Measurements from ENCODE around the gene MRPL30. TPM values are rescaled to one million over a fixed set of nuclear protein-coding genes. Genes with fewer than 3 reads are reported as not detected.

The MRPL30 gene
- total RNA-seq, 1 experiment from 2014 or later: 28.7 TPM

- TF ChIP-seq, protein P1, sequence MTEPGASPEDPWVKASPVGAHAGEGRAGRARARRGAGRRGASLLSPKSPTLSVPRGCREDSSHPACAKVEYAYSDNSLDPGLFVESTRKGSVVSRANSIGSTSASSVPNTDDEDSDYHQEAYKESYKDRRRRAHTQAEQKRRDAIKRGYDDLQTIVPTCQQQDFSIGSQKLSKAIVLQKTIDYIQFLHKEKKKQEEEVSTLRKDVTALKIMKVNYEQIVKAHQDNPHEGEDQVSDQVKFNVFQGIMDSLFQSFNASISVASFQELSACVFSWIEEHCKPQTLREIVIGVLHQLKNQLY (CRISPR knock-in tag; IDR thresholded peaks at IDR 0.05): no peak
- TF ChIP-seq TEAD1 (CRISPR knock-in tag; IDR thresholded peaks at IDR 0.05): no peak
- TF ChIP-seq, protein P2, sequence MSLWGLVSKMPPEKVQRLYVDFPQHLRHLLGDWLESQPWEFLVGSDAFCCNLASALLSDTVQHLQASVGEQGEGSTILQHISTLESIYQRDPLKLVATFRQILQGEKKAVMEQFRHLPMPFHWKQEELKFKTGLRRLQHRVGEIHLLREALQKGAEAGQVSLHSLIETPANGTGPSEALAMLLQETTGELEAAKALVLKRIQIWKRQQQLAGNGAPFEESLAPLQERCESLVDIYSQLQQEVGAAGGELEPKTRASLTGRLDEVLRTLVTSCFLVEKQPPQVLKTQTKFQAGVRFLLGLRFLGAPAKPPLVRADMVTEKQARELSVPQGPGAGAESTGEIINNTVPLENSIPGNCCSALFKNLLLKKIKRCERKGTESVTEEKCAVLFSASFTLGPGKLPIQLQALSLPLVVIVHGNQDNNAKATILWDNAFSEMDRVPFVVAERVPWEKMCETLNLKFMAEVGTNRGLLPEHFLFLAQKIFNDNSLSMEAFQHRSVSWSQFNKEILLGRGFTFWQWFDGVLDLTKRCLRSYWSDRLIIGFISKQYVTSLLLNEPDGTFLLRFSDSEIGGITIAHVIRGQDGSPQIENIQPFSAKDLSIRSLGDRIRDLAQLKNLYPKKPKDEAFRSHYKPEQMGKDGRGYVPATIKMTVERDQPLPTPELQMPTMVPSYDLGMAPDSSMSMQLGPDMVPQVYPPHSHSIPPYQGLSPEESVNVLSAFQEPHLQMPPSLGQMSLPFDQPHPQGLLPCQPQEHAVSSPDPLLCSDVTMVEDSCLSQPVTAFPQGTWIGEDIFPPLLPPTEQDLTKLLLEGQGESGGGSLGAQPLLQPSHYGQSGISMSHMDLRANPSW (CRISPR knock-in tag; conservative IDR thresholded peaks at IDR 0.05; ENCODE audit: low read depth): no peak
- TF ChIP-seq ATF1 (CRISPR knock-in tag; IDR thresholded peaks at IDR 0.05): no peak
These were observed 22.4 kb upstream of the MRPL30 start (continued) for GRCh38 chr2:99158599-99158998.

GRCh38 chr2:99159594-99159993 is 21.4 kb upstream of the MRPL30 start:
- no peaks in the 10 kb centered on the region for H3K9me3 Mint-ChIP-seq
- H3K36me3 Mint-ChIP-seq: peaks cover 22% of the 10 kb centered on the region
- TF ChIP-seq FOXK1 (CRISPR knock-in tag; IDR thresholded peaks at IDR 0.05) (no peak), NFE2L1 (CRISPR knock-in tag; IDR thresholded peaks at IDR 0.05) (no peak), NR2C2 (CRISPR knock-in tag; IDR thresholded peaks at IDR 0.05) (no peak)
- TF ChIP-seq, protein P1 (CRISPR knock-in tag; IDR thresholded peaks at IDR 0.05): no peak
- TF ChIP-seq, protein P3, sequence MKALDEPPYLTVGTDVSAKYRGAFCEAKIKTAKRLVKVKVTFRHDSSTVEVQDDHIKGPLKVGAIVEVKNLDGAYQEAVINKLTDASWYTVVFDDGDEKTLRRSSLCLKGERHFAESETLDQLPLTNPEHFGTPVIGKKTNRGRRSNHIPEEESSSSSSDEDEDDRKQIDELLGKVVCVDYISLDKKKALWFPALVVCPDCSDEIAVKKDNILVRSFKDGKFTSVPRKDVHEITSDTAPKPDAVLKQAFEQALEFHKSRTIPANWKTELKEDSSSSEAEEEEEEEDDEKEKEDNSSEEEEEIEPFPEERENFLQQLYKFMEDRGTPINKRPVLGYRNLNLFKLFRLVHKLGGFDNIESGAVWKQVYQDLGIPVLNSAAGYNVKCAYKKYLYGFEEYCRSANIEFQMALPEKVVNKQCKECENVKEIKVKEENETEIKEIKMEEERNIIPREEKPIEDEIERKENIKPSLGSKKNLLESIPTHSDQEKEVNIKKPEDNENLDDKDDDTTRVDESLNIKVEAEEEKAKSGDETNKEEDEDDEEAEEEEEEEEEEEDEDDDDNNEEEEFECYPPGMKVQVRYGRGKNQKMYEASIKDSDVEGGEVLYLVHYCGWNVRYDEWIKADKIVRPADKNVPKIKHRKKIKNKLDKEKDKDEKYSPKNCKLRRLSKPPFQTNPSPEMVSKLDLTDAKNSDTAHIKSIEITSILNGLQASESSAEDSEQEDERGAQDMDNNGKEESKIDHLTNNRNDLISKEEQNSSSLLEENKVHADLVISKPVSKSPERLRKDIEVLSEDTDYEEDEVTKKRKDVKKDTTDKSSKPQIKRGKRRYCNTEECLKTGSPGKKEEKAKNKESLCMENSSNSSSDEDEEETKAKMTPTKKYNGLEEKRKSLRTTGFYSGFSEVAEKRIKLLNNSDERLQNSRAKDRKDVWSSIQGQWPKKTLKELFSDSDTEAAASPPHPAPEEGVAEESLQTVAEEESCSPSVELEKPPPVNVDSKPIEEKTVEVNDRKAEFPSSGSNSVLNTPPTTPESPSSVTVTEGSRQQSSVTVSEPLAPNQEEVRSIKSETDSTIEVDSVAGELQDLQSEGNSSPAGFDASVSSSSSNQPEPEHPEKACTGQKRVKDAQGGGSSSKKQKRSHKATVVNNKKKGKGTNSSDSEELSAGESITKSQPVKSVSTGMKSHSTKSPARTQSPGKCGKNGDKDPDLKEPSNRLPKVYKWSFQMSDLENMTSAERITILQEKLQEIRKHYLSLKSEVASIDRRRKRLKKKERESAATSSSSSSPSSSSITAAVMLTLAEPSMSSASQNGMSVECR (CRISPR knock-in tag; IDR thresholded peaks at IDR 0.05; ENCODE audit: borderline replicate concordance): no peak
- TF ChIP-seq, protein P4, sequence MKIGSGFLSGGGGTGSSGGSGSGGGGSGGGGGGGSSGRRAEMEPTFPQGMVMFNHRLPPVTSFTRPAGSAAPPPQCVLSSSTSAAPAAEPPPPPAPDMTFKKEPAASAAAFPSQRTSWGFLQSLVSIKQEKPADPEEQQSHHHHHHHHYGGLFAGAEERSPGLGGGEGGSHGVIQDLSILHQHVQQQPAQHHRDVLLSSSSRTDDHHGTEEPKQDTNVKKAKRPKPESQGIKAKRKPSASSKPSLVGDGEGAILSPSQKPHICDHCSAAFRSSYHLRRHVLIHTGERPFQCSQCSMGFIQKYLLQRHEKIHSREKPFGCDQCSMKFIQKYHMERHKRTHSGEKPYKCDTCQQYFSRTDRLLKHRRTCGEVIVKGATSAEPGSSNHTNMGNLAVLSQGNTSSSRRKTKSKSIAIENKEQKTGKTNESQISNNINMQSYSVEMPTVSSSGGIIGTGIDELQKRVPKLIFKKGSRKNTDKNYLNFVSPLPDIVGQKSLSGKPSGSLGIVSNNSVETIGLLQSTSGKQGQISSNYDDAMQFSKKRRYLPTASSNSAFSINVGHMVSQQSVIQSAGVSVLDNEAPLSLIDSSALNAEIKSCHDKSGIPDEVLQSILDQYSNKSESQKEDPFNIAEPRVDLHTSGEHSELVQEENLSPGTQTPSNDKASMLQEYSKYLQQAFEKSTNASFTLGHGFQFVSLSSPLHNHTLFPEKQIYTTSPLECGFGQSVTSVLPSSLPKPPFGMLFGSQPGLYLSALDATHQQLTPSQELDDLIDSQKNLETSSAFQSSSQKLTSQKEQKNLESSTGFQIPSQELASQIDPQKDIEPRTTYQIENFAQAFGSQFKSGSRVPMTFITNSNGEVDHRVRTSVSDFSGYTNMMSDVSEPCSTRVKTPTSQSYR (CRISPR knock-in tag; IDR thresholded peaks at IDR 0.05): no peak
- H3K4me3 Mint-ChIP-seq: no peak overlapping the region
- H3K27ac Mint-ChIP-seq: no peak overlapping the region; the same call in 1 of the 2 replicates
- ChIA-PET POLR2A (interaction anchor here (0.6 kb wide), 1 partner anchor 22 kb away, joined by 4 read pairs; no protein-coding TSS in a partner anchor), CTCF (interaction anchor here (1.4 to 1.9 kb wide), 2 partner anchors 18 to 21 kb away, joined by 6 to 8 read pairs; partner anchors contain the start of genes C2orf15, MITD1 and MRPL30)
- H3K4me1 Mint-ChIP-seq: peaks cover 13% of the 10 kb centered on the region
- no peaks in the 10 kb centered on the region; the same call in 1 of the 2 replicates for H3K27me3 Mint-ChIP-seq (ENCODE audit: low read depth)
- ATAC-seq: no peak
- no peak for DNase-seq (ENCODE audit: low spot score)

DNA sequence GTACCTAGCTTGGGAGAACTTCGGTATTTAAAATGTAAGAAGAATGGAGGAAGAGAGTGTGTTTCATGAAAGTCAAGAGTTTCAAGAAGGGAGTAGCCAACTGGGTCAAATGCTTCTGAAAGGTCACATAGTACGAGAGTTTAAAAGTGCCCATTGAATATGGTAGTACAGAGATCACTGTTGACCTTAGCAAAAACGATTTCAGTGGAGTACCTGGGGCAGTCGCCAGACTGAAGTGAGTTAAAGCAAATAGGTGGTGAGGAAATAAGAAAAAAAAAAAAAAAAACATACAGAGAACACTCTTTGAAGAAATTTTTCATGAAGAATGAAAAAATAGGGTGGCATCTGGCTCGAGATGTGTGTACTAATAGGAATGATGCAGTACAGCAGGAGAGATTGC is 14.8 kb upstream of the MRPL30 start:
- CTCF ChIA-PET: interaction anchor here (1.3 kb wide), 1 partner anchor 8 kb away, joined by 9 read pairs; no protein-coding TSS in a partner anchor
- no peak for ATAC-seq
- DNase-seq (ENCODE audit: low spot score): no peak
- no peaks in the 10 kb centered on the region for H3K27me3 Mint-ChIP-seq (ENCODE audit: low read depth)
- no peak overlapping the region for H3K27ac Mint-ChIP-seq
- POLR2A ChIA-PET: no interaction called here
- H3K36me3 Mint-ChIP-seq: peaks cover 27% of the 10 kb centered on the region
- no peak overlapping the region for H3K4me3 Mint-ChIP-seq
- no peaks in the 10 kb centered on the region for H3K9me3 Mint-ChIP-seq
- H3K4me1 Mint-ChIP-seq: no peaks in the 10 kb centered on the region
- TF ChIP-seq PRRX2 (CRISPR knock-in tag; IDR thresholded peaks at IDR 0.05) (no peak), JUN (CRISPR knock-in tag; IDR thresholded peaks at IDR 0.05) (no peak), ZNF263 (CRISPR knock-in tag; IDR thresholded peaks at IDR 0.05; ENCODE audit: low read depth) (no peak), FOXK1 (CRISPR knock-in tag; IDR thresholded peaks at IDR 0.05) (no peak), NR1H2 (CRISPR knock-in tag; IDR thresholded peaks at IDR 0.05) (no peak)
- TF ChIP-seq, protein P5, sequence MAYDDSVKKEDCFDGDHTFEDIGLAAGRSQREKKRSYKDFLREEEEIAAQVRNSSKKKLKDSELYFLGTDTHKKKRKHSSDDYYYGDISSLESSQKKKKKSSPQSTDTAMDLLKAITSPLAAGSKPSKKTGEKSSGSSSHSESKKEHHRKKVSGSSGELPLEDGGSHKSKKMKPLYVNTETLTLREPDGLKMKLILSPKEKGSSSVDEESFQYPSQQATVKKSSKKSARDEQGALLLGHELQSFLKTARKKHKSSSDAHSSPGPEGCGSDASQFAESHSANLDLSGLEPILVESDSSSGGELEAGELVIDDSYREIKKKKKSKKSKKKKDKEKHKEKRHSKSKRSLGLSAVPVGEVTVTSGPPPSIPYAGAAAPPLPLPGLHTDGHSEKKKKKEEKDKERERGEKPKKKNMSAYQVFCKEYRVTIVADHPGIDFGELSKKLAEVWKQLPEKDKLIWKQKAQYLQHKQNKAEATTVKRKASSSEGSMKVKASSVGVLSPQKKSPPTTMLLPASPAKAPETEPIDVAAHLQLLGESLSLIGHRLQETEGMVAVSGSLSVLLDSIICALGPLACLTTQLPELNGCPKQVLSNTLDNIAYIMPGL (CRISPR knock-in tag; IDR thresholded peaks at IDR 0.05): no peak
- TF ChIP-seq, protein P6, sequence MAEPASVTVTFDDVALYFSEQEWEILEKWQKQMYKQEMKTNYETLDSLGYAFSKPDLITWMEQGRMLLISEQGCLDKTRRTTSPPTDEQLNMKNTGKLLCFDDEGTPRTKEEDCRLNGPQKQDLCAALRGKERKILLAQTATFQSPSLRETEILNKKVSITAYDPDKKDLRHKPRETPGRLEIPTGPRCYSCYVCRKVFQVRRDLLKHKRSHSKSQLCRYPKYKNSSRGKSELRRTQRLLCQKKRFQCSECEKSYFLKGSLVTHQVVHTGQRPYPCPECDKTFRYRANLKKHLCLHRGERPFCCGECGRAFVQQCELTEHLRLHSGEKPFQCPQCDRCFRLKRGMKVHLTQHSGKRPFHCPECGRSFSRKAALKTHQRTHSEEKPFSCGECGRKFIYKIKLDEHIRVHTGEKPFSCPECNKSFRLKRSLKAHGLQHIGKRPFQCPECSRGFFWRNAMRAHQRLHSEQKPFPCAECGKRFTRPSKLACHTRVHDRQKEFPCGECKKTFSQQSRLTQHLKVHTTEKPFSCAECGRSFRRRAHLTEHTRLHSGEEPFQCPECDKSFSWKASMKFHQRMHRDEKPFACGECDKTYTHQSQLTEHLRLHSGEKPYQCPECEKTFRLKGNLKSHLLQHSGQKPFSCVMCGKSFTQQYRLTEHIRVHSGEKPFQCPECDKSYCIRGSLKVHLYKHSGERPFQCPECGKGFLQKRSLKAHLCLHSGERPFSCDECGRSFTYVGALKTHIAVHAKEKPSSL (CRISPR knock-in tag; conservative IDR thresholded peaks at IDR 0.05): no peak
- TF ChIP-seq, protein P7, sequence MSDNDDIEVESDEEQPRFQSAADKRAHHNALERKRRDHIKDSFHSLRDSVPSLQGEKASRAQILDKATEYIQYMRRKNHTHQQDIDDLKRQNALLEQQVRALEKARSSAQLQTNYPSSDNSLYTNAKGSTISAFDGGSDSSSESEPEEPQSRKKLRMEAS (CRISPR knock-in tag; IDR thresholded peaks at IDR 0.05): no peak
